Esophagus muscularis mucosa (tissue), 3 donors: ENCODE results near the gene VTI1A.

Experiments
- POLR2A ChIP-seq: fragments of 450-650 bp; IDR thresholded peaks from one replicate; pipeline ENCODE4 v1.6.1; 2017; ENCODE audit warnings: antibody characterized with exemption, moderate library complexity, mild to moderate bottlenecking, low read depth
- TF ChIP-seq, protein P1 (sequence below), 3 experiments: fragments of 200-600 bp in 2 of 3; fragments of 450-650 bp in 1 of 3; sonication (generic) in 2 of 3; IDR thresholded peaks; one replicate each; pipeline ENCODE4 v1.5.1; 2017 to 2019; ENCODE audit warnings: antibody characterized with exemption in 3 of 3, mild to moderate bottlenecking in 2 of 3, moderate library complexity in 1 of 3

DNA sequence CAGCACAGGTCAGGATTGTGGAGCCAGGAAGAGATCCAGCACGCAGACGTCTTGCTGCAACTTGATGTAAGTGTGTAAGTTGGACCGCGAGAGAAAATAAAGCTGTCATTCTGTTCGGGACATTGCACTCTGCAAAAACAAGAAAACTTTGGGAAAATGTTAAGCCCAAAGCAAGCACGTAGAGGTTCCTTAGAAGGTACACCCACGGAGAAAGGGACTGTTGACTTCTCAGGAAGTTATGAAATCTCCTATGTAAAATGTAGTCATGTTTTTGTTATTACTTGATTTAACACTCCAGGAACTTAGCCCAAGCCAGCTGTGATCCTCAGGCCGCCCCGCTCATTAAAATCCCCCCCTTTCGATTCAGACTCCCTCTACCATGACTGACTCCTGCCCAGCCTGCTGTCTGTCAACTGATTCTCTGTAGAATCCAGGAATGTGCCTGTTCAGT is 307.0 kb downstream of the VTI1A start:
- TF ChIP-seq, protein P1, sequence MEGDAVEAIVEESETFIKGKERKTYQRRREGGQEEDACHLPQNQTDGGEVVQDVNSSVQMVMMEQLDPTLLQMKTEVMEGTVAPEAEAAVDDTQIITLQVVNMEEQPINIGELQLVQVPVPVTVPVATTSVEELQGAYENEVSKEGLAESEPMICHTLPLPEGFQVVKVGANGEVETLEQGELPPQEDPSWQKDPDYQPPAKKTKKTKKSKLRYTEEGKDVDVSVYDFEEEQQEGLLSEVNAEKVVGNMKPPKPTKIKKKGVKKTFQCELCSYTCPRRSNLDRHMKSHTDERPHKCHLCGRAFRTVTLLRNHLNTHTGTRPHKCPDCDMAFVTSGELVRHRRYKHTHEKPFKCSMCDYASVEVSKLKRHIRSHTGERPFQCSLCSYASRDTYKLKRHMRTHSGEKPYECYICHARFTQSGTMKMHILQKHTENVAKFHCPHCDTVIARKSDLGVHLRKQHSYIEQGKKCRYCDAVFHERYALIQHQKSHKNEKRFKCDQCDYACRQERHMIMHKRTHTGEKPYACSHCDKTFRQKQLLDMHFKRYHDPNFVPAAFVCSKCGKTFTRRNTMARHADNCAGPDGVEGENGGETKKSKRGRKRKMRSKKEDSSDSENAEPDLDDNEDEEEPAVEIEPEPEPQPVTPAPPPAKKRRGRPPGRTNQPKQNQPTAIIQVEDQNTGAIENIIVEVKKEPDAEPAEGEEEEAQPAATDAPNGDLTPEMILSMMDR (IDR thresholded peaks at IDR 0.05) = no peak
- TF ChIP-seq POLR2A = no peak
